ENCODE data around the gene DMAP1. TPM values are rescaled to one million over a fixed set of nuclear protein-coding genes. Genes with fewer than 3 reads are reported as not detected.

Gene DMAP1
- total and polyA plus RNA-seq, 12 donors: 24.1 to 37.3 (median 28.6) TPM

DNA sequence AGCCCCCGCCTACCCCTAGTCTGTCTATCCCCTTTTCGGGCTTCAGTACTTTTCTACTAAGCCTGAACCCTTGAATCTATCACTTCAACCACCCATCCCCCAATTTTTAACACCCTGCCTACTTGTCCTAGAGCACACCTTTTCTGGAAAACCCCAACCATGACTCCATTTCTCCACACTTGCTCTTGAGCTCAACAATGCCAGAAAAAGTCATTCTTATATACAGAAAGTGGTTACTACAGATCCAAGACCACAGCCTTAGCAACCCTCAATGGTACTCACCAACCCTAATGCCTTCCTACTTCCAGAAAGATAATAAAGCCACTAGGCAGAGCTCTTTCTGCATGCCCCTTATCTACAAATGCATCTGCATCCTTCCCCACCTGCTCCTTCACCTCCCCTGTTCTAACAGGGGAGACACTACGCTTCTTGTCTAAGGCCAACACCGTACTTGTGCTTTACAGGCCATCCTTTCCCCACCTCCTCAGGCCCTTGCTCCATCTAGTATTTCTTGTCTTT lies 41.2 kb downstream of the DMAP1 start:
- intact Hi-C loops (cut with DNase I): loop anchor here in 1 of 10 donors (5.0 kb wide), 1 partner anchor 38 kb away; no protein-coding TSS in a partner anchor

DNA sequence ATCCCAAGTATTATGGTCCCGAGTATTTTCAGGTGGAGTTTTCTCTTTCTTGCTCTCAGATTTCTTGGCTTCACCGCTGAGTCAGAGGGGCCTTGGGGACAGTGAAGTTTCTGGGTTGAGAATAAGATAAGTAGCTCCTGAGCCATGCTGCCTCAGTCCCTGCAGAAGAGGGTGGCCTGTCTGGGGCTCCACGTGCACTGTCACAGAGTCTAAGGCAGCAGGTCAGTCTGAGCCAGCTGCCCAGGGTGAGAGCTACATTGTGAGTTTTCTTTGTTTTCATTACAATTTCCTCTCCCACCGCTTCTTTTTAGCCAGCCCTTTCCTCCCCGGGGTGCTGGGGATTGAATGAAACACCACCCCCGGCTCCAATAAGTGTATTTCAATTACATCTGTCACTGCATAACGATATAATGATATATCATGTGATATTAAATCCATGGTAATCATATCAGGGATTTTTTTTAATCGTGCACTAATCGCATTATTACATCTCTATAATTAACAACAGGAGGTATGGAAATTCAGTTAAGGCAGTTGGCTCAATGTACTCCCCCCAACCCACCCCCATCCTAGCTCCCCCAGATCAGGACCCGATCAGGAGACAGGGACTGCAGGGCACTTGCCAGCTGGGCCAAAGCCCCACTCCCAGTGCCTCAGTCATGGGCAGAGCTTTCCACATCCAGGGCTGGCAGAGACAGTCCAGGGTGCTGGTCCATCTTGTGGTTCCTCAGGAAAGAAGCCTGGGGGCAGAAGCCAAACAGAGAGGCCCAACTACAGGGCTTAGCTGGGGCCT lies 43.7 kb downstream of the DMAP1 start:
- DNase-seq (no peak), ATAC-seq (no peak)
- peaks cover 0 to 7% (median 0%) of the 10 kb centered on the region in 9 donors for H3K4me1 ChIP-seq
- no peaks in the 10 kb centered on the region for H3K27me3 ChIP-seq
- no peak overlapping the region for H3K4me3 ChIP-seq
- H3K27ac ChIP-seq: no peak overlapping the region
- no peaks in the 10 kb centered on the region for H3K9me3 ChIP-seq
- TF ChIP-seq CTCF (IDR thresholded peaks at IDR 0.05): no peak
- whole genome bisulfite sequencing, 2 donors: 85 to 86% methylated on average over 10 of the region's 10 CpGs
- H3K36me3 ChIP-seq: peaks cover 0 to 21% (median 0%) of the 10 kb centered on the region in 9 donors
- intact Hi-C loops (cut with DNase I): no loop called here

More for the DNA sequence above, 41.2 kb downstream of the DMAP1 start:
- DNase-seq (no peak), ATAC-seq (no peak)
- no peak for TF ChIP-seq CTCF (IDR thresholded peaks at IDR 0.05)
- H3K4me3 ChIP-seq: no peak overlapping the region
- no peaks in the 10 kb centered on the region for H3K27me3 ChIP-seq
- peaks cover 6 to 27% (median 11%) of the 10 kb centered on the region in 9 donors for H3K4me1 ChIP-seq
- H3K36me3 ChIP-seq: peaks cover 0 to 16% (median 0%) of the 10 kb centered on the region in 9 donors
- 96% methylated on average over 4 of the region's 4 CpGs for WGBS, 2 donors
- H3K9me3 ChIP-seq: no peaks in the 10 kb centered on the region
- no peak overlapping the region for H3K27ac ChIP-seq

- Histone ChIP-seq H3K4me1 (peaks cover 0 to 28% (median 0%) of the 10 kb centered on the region in 9 donors), H3K9me3 (no peaks in the 10 kb centered on the region), H3K27me3 (no peaks in the 10 kb centered on the region), H3K27ac (no peak overlapping the region), H3K4me3 (no peak overlapping the region), H3K36me3 (peaks cover 0 to 21% (median 0%) of the 10 kb centered on the region in 9 donors)
- no peak for ATAC-seq
- no peak for TF ChIP-seq CTCF (IDR thresholded peaks at IDR 0.05)
- intact Hi-C loops (cut with DNase I): no loop called here
- DNase-seq: no peak
- WGBS, 2 donors: 97 to 98% methylated on average over 2 of the region's 2 CpGs
Observed at GRCh38 chr1:44259090-44259489, 45.8 kb downstream of the DMAP1 start.

DNA sequence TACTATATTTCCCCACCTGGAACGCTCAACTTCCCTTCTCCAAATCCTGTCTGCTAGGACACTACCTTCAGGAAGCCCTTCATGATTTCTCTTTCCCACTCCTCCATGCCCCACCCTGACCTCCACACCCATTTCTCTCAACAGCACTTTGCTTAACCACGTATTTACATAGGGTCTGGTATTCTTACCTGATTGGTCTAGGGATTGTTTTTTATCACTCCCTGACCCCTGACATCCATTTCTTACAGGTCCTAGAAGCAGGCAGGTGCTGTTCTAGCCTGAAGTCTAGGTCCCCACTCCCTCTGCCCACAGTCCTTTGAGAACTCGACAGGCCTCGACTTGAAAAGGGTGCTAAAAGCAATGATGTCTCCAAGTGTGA lies 47.5 kb downstream of the DMAP1 start:
- peaks cover 0 to 40% (median 0%) of the 10 kb centered on the region in 9 donors for H3K4me1 ChIP-seq
- WGBS, 2 donors: 84 to 86% methylated on average over 4 of the region's 4 CpGs
- ATAC-seq: no peak

More for the DNA sequence above, 47.5 kb downstream of the DMAP1 start:
- peaks cover 0 to 19% (median 0%) of the 10 kb centered on the region in 9 donors for H3K36me3 ChIP-seq
- no peak overlapping the region for H3K4me3 ChIP-seq
- H3K9me3 ChIP-seq: no peaks in the 10 kb centered on the region
- no peak for DNase-seq
- intact Hi-C loops (cut with DNase I): no loop called here
- H3K27me3 ChIP-seq: no peaks in the 10 kb centered on the region
- TF ChIP-seq CTCF (IDR thresholded peaks at IDR 0.05): no peak
- H3K27ac ChIP-seq: no peak overlapping the region
